ENCODE measurements around the gene DNM2.
"Not testable (repeated sequence)": the region's sequence is repeated elsewhere in the genome, so short reads cannot be mapped to it uniquely, and the experiment has no call there.

The DNM2 gene

DNA sequence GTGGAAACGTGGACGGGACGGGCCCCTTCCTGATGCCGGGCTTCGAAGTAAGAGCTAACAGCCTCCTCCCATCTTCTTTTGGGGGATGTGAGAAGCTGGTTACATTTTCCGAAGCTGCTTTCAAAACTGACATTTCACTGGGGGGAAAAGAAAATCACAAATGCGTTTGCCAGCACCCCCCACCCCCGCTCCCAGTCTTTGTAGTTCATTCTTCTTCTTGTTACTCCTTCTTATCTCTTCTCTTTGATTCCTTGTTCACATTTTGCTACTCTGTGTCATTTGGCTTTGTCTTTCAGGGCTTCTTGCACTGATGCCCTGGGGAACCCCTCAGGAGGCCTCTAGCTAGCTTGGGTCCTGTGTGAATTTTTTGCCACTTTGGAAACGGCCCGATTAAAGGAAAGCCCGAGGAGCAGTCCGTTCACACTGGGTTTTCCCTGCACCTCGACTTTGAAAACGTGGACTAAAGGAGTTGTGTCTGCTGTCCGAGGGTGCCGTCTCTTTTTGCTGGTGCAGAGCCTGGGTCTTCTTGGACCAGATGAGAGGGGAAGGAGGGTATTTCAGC, 154.7 kb downstream of the DNM2 start:
- no peak for DNase-seq

- no peak for DNase-seq
These were observed 156.1 kb downstream of the DNM2 start for GRCh38 chr19:10874024-10874423.

DNA sequence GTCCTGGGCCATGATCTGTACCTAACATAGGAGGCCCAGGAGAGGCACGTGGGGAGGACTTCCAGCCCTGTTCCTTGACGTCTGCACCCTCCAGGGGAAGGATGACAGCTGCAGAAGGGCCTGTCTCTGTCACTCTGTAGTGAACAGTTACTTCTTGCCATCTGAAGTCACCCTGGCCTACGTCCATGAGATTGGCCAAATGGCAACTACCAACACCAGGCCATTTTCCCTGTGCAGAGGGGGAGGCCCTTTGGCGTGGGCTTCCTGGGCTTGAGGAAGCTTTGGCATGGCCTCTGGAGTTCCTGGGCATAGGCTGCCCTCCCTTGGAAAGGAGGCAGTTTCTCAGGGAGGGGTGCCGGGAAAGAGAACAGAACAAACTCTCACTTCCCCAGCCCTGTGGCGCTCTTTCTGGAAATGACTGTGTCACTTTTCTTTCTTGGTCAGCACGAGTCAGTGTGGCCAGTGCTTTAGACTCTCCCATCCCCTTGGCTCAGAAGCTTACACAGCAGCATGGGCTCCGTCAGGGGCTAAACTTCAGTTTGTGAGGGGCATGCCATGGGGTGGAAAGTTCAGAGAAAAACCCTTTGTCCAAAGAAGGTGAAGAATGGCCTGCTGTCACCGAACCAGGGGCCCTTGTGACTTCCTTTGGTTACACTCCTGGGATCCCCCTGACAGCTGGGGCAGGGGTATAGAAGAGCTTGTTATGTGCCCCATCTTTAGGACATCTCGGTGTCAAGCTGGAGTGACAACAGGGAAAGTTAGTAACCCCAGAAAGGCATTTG, 158.8 kb downstream of the DNM2 start:
- no peak for DNase-seq

DNA sequence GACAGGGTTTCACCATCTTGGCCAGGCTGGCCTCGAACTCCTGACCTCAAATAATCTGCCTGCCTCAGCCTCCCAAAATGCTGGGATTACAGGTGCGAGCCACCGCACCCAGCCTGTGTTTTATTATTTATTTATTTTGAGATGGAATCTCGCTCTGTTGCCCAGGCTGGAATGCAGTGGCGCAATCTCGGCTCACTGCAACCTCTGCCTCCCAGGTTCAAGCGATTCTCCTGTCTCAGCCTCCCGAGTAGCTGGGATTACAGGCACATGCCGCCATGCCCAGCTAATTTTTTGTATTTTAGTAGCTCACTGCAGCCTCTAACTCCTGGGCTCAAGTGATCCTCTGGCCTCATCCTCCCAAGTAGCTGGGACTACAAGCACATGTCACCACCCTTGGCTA, 159.7 kb downstream of the DNM2 start:
- not testable (repeated sequence) for DNase-seq

GRCh38 chr19:10878253-10878652, 160.4 kb downstream of the DNM2 start:
- DNase-seq, result no peak

Data from cortex of kidney (tissue), 1 donor.